Hepatocyte (in vitro differentiated cells): ENCODE results near the gene KCNMB1.

ENCODE experiments used
- EZH2 ChIP-seq: fragments of 200-600 bp; sonication (generic); IDR thresholded peaks from 2 replicates; pipeline ENCODE4 v1.6.1; 2016; ENCODE audit warnings: antibody characterized with exemption, mild to moderate bottlenecking, borderline replicate concordance
- TF ChIP-seq, protein P1 (sequence below): fragments of 200-600 bp; sonication (generic); IDR thresholded peaks from 2 replicates; pipeline ENCODE4 v1.5.1; 2016; ENCODE audit warnings: antibody characterized with exemption, mild to moderate bottlenecking; ENCODE audit not compliant: poor library complexity

DNA sequence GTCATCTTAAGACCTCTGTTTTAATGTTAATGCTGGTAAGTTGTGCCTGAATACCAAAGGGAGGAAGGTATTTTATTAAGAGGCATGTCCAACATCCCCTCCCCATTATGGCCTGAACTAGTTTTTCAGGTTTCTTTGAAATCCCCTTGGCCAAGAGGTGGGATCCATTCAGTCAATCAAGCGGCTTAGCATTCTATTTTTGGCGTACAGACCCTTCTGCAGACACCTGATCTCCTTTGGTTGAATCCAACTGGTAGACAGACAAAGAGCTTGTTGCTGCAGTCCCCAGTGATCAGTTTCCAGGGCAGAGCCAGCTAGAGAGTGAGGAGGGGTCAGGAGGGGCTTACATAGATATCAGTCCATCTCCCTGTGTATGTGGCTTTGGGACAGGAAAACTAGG is 7.9 kb upstream of the KCNMB1 start:
- TF ChIP-seq, protein P1, sequence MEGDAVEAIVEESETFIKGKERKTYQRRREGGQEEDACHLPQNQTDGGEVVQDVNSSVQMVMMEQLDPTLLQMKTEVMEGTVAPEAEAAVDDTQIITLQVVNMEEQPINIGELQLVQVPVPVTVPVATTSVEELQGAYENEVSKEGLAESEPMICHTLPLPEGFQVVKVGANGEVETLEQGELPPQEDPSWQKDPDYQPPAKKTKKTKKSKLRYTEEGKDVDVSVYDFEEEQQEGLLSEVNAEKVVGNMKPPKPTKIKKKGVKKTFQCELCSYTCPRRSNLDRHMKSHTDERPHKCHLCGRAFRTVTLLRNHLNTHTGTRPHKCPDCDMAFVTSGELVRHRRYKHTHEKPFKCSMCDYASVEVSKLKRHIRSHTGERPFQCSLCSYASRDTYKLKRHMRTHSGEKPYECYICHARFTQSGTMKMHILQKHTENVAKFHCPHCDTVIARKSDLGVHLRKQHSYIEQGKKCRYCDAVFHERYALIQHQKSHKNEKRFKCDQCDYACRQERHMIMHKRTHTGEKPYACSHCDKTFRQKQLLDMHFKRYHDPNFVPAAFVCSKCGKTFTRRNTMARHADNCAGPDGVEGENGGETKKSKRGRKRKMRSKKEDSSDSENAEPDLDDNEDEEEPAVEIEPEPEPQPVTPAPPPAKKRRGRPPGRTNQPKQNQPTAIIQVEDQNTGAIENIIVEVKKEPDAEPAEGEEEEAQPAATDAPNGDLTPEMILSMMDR = no peak
- no peak for TF ChIP-seq EZH2
